Stimulated activated CD8-positive, alpha-beta memory T cell treated with anti-CD3 and anti-CD28 coated beads, Interleukin-12 subunit alpha, Interleukin-12 subunit beta, amount 100 ng/mL, for 24 hours (primary cell): Measurements from ENCODE around the gene NOS1AP.
"Not testable (repeated sequence)": the region's sequence is repeated elsewhere in the genome, so short reads cannot be mapped to it uniquely, and the experiment has no call there.

Source experiments
- DNase-seq: peaks from one replicate; pipeline ENCODE4 v3.0.0-alpha.2; 2020; ENCODE audit errors: extremely low read depth

The NOS1AP gene

GRCh38 chr1:162169031-162169790 lies 99.7 kb downstream of the NOS1AP start:
- no peak for DNase-seq

GRCh38 chr1:162171111-162171510 lies 101.6 kb downstream of the NOS1AP start:
- no peak for DNase-seq

GRCh38 chr1:162172311-162173102 lies 103.0 kb downstream of the NOS1AP start:
- DNase-seq, result no peak

- DNase-seq, result not testable (repeated sequence)
Observed at GRCh38 chr1:162173607-162174006, 104.1 kb downstream of the NOS1AP start.

- not testable (repeated sequence) for DNase-seq
Observed at GRCh38 chr1:162174027-162174426, 104.5 kb downstream of the NOS1AP start.

- DNase-seq, result no peak
Observed at GRCh38 chr1:162175379-162176081, 106.0 kb downstream of the NOS1AP start.

GRCh38 chr1:162177126-162177525 lies 107.6 kb downstream of the NOS1AP start:
- no peak for DNase-seq

GRCh38 chr1:162178432-162178831 lies 108.9 kb downstream of the NOS1AP start:
- no peak for DNase-seq

- DNase-seq, result no peak
Observed at GRCh38 chr1:162179121-162179520, 109.6 kb downstream of the NOS1AP start.

- DNase-seq, result no peak
Observed at GRCh38 chr1:162180813-162181212, 111.3 kb downstream of the NOS1AP start.

- no peak for DNase-seq
Observed at GRCh38 chr1:162182090-162182489, 112.6 kb downstream of the NOS1AP start.

- DNase-seq, result no peak
Observed at GRCh38 chr1:162185314-162186025, 116.0 kb downstream of the NOS1AP start.

GRCh38 chr1:162186026-162186374 lies 116.5 kb downstream of the NOS1AP start:
- no peak for DNase-seq

- no peak for DNase-seq
Observed at GRCh38 chr1:162186406-162186805, 116.9 kb downstream of the NOS1AP start.

GRCh38 chr1:162187687-162188276 lies 118.3 kb downstream of the NOS1AP start:
- no peak for DNase-seq

GRCh38 chr1:162189345-162189744 lies 119.9 kb downstream of the NOS1AP start:
- DNase-seq, result no peak

GRCh38 chr1:162191396-162192305 lies 122.2 kb downstream of the NOS1AP start:
- DNase-seq, result no peak

- no peak for DNase-seq
Observed at GRCh38 chr1:162192306-162192678, 122.8 kb downstream of the NOS1AP start.

GRCh38 chr1:162192763-162193162 lies 123.3 kb downstream of the NOS1AP start:
- no peak for DNase-seq

- DNase-seq, result no peak
Observed at GRCh38 chr1:162193221-162193620, 123.7 kb downstream of the NOS1AP start.
